Caco-2 (cell line): ENCODE measurements around the gene TMEM82. TPM values are rescaled to one million over a fixed set of nuclear protein-coding genes. Genes with fewer than 3 reads are reported as not detected.
A peak's percentile ranks its signal among the peaks of the same experiment; 100 is the strongest.

Experiments
- BruUV-seq: library from RNA; stranded (reverse); fragments of 400-500 nt; replicated peaks from 2 replicates; lab custom pipeline; 2021; lab: Mats Ljungman, UMichigan
- CTCF ChIA-PET: fragments of 300-600 bp; sonication (Branson Sonifier 250); formaldehyde crosslinking; loops from one replicate; lab custom pipeline; 2022; ENCODE audit warnings: antibody characterized with exemption; lab: Charles Lee
- POLR2A ChIA-PET: fragments of 300-600 bp; sonication (Branson Sonifier 250); formaldehyde crosslinking; loops from one replicate; lab custom pipeline; 2022; ENCODE audit warnings: antibody characterized with exemption; lab: Charles Lee
- DNase-seq, 2 experiments: peaks; one replicate each; pipeline versions ENCODE4 v3.0.0 to v3.0.0-alpha.2; 2020 to 2022
- H3K27me3 ChIP-seq: replicated peaks from 2 replicates; pipeline ENCODE4 v1.6.0; 2011; ENCODE audit warnings: low read length; ENCODE audit not compliant: control insufficient read depth, insufficient read depth
- H3K36me3 ChIP-seq: 2 replicates; pipeline ENCODE4 v1.5.1; 2011; ENCODE audit warnings: low read length; ENCODE audit not compliant: control insufficient read depth, insufficient read depth
- H3K4me1 ChIP-seq: fragments of 250-450 bp; sonication (Bioruptor Pico); 2 replicates; pipeline ENCODE4 v1.5.1; 2020; ENCODE audit warnings: mild to moderate bottlenecking
- H3K4me3 ChIP-seq: 2 replicates; pipeline ENCODE4 v1.5.1; 2011; ENCODE audit warnings: low read depth, mild to moderate bottlenecking, control low read depth, low read length
- H3K9me3 ChIP-seq: fragments of 250-450 bp; sonication (Bioruptor Pico); 2 replicates; pipeline ENCODE4 v1.5.1; 2020; ENCODE audit warnings: mild to moderate bottlenecking, moderate library complexity
- H3K27ac Mint-ChIP-seq: one replicate; pipeline ENCODE4 v1.8.0; 2022; ENCODE audit warnings: mixed read lengths; ENCODE audit not compliant: unreplicated experiment
- H3K27me3 Mint-ChIP-seq: one replicate; pipeline ENCODE4 v1.8.0; 2022; ENCODE audit warnings: mixed read lengths; ENCODE audit not compliant: insufficient read depth, unreplicated experiment
- H3K36me3 Mint-ChIP-seq: one replicate; pipeline ENCODE4 v1.8.0; 2022; ENCODE audit warnings: mild to moderate bottlenecking, mixed read lengths; ENCODE audit not compliant: insufficient read depth, unreplicated experiment
- H3K4me1 Mint-ChIP-seq: one replicate; pipeline ENCODE4 v1.8.0; 2022; ENCODE audit warnings: low read depth, mixed read lengths; ENCODE audit not compliant: unreplicated experiment
- H3K4me3 Mint-ChIP-seq: one replicate; pipeline ENCODE4 v1.8.0; 2022; ENCODE audit warnings: mild to moderate bottlenecking, moderate library complexity, mixed read lengths; ENCODE audit not compliant: unreplicated experiment
- H3K9me3 Mint-ChIP-seq: one replicate; pipeline ENCODE4 v1.8.0; 2022; ENCODE audit warnings: mixed read lengths; ENCODE audit not compliant: unreplicated experiment
- intact Hi-C: fragments of 100-400 bp; cut with micrococcal nuclease; formaldehyde crosslinking; loops from one replicate; pipeline ENCODE4 v1.10.0; 2022; ENCODE audit not compliant: unreplicated experiment
- total RNA-seq: library from RNA; stranded (reverse); gene quantifications from 2 replicates; pipeline ENCODE4 v1.2.3, GENCODE V29; 2022
- TF ChIP-seq, protein P1 (sequence below), 2 experiments: fragments of 200-600 bp in 1 of 2; IDR thresholded peaks; 1 replicate in 1 of 2; 2 replicates in 1 of 2; pipeline versions ENCODE4 v1.5.1 to v1.8.0; 2011 to 2022; ENCODE audit warnings: antibody characterized with exemption in 1 of 2, control low read depth in 1 of 2, inconsistent platforms in 1 of 2, low read depth in 1 of 2, low read length in 1 of 2, mild to moderate bottlenecking in 1 of 2, moderate library complexity in 1 of 2; ENCODE audit not compliant: insufficient read depth in 1 of 2, severe bottlenecking in 1 of 2, unreplicated experiment in 1 of 2

TMEM82 gene
- total RNA-seq, 1 experiment from 2014 or later: 3.5 TPM

DNA sequence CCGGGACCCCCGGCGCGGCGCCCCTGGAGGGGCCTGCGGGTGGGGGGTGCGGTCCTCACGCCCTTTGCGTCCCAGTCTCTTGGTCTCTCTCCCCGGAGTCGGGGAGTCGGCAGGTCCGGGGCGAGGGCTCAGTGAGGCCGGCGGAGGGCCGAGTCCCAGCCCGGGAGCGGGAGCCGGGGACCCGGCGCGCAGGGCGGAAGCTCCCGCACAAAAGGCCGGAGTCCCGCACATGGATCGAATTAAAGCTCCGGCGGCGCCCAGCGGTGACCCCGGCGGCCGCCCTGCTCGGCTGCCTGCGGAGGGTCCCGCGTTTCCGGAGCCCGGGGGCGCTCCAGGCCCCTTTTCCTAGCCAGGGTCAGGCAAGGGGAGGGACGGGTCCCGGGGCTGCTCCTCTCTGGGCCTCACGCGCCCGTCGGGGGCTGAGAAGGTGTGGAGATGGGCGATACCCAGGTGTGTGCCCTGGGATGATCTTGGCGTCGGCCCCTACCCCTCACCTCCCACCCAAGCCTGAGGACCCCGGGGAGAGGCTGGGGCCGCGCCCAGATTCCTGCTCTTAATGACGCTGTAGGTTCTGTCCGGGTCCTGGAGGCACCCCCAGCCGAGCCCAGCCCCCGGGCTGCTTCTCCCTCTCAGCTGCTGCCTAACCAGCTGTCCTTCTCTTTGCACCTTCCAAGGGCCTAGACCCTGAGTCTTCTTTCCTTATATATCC, 16.8 kb downstream of the TMEM82 start:
- intact Hi-C loops: no loop called here
- POLR2A ChIA-PET: no interaction called here
- H3K27me3 ChIP-seq: no peaks in the 10 kb centered on the region
- H3K4me3 Mint-ChIP-seq: no peak overlapping the region
- H3K36me3 Mint-ChIP-seq: peaks cover 6% of the 10 kb centered on the region
- TF ChIP-seq, protein P1, sequence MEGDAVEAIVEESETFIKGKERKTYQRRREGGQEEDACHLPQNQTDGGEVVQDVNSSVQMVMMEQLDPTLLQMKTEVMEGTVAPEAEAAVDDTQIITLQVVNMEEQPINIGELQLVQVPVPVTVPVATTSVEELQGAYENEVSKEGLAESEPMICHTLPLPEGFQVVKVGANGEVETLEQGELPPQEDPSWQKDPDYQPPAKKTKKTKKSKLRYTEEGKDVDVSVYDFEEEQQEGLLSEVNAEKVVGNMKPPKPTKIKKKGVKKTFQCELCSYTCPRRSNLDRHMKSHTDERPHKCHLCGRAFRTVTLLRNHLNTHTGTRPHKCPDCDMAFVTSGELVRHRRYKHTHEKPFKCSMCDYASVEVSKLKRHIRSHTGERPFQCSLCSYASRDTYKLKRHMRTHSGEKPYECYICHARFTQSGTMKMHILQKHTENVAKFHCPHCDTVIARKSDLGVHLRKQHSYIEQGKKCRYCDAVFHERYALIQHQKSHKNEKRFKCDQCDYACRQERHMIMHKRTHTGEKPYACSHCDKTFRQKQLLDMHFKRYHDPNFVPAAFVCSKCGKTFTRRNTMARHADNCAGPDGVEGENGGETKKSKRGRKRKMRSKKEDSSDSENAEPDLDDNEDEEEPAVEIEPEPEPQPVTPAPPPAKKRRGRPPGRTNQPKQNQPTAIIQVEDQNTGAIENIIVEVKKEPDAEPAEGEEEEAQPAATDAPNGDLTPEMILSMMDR (IDR thresholded peaks at IDR 0.05; ENCODE audit: insufficient read depth in 1 of 2, low read depth in 1 of 2, low read length in 1 of 2, severe bottlenecking in 1 of 2, unreplicated experiment in 1 of 2): no peak
- no peaks in the 10 kb centered on the region for H3K9me3 ChIP-seq
- no peaks in the 10 kb centered on the region for H3K36me3 ChIP-seq
- CTCF ChIA-PET: no interaction called here
- no peak overlapping the region for H3K27ac Mint-ChIP-seq
- no peak for DNase-seq
- no peak overlapping the region for H3K4me3 ChIP-seq
- no peaks in the 10 kb centered on the region for H3K27me3 Mint-ChIP-seq
- peaks cover 26% of the 10 kb centered on the region for H3K4me1 ChIP-seq
- peaks cover 25% of the 10 kb centered on the region for H3K4me1 Mint-ChIP-seq
- BruUV-seq: no TSS peak
- no peaks in the 10 kb centered on the region for H3K9me3 Mint-ChIP-seq

DNA sequence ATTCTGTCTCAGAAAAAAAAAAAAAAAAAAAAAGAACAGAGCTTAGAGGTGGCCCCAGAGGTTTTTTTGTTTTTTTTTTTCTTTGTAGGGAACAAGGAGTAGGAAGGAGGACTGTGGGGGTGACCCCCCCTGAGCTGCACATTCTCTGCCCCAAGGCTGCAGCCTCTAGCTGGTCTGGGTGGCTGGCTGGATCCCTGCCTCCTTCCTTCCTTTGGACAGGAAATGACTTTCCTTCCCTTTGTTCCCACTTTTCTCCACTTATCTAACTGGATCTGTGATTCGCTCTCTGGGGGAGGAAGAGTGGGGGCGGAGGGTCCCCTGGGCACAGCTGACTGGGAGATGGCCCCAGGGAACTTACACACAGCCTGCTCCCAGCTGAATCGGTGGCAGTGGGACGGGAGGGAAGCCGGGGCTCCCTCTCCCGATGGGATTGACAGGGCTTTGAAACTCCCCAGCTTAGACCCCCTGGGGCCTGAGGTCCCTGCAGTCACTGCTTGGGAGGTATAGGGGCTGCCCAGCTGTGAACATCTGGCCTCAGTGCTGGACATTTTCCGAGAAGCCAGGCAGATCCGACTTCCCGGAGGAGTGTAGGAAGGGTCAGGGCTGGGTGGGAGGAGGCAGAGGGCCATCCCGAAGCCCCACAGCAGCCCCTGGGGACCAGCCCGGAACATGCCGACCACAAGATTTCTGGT, 18.4 kb downstream of the TMEM82 start:
- CTCF ChIA-PET: interaction anchor here (0.7 kb wide), 1 partner anchor 15 kb away, joined by 3 read pairs; no protein-coding TSS in a partner anchor
- no peak overlapping the region for H3K4me3 ChIP-seq

More for the DNA sequence above, 18.4 kb downstream of the TMEM82 start:
- H3K36me3 Mint-ChIP-seq: peaks cover 12% of the 10 kb centered on the region
- H3K4me3 Mint-ChIP-seq: no peak overlapping the region
- H3K4me1 ChIP-seq: peaks cover 36% of the 10 kb centered on the region
- H3K27me3 ChIP-seq: no peaks in the 10 kb centered on the region
- POLR2A ChIA-PET: interaction anchor here (0.6 kb wide), 1 partner anchor 88 kb away, joined by 5 read pairs; no protein-coding TSS in a partner anchor
- H3K9me3 ChIP-seq: no peaks in the 10 kb centered on the region
- no peaks in the 10 kb centered on the region for H3K9me3 Mint-ChIP-seq
- peak overlapping the region; percentile 35 for H3K27ac Mint-ChIP-seq
- H3K4me1 Mint-ChIP-seq: peaks cover 35% of the 10 kb centered on the region
- H3K27me3 Mint-ChIP-seq: no peaks in the 10 kb centered on the region
- no TSS peak for BruUV-seq
- intact Hi-C loops: no loop called here
- no peaks in the 10 kb centered on the region for H3K36me3 ChIP-seq
- no peak for DNase-seq
- TF ChIP-seq, protein P1 (IDR thresholded peaks at IDR 0.05; ENCODE audit: insufficient read depth in 1 of 2, low read depth in 1 of 2, low read length in 1 of 2, severe bottlenecking in 1 of 2, unreplicated experiment in 1 of 2): no peak
